Right ventricle myocardium superior (tissue), 1 donor: ENCODE results near the gene PTEN. TPM values are rescaled to one million over a fixed set of nuclear protein-coding genes. Genes with fewer than 3 reads are reported as not detected.

Source experiments
- ATAC-seq: fragments of 200-7000 bp; cut with Tn5 transposase; one replicate; pipeline ENCODE4 v1.9.1; 2020; ENCODE audit warnings: mild to moderate bottlenecking; ENCODE audit not compliant: poor library complexity
- DNase-seq: peaks from one replicate; pipeline ENCODE4 v3.0.0-alpha.2; 2020
- intact Hi-C: fragments of 100-400 bp; cut with DNase I; formaldehyde crosslinking; loops from one replicate; pipeline ENCODE4 v1.11.2; 2022
- total RNA-seq: library from RNA; stranded (reverse); fragmentation: NEBNext Ultra II Directional; extraction: Animal tissue kit (Norgen Biotek cat#: 25700); gene quantifications from one replicate; pipeline ENCODE4 v1.2.1, GENCODE V29; 2021
- donor health status: DM: no; HTN: yes; CAD: no; lungs with severe emphysema.

Gene PTEN
- total RNA-seq, 1 donor from 2014 or later: 54.3 TPM

- no peak for ATAC-seq
- intact Hi-C loops: no loop called here
- no peak for DNase-seq
Observed at GRCh38 chr10:87930934-87931835, 67.8 kb downstream of the PTEN start.

GRCh38 chr10:87931836-87932230 is 68.4 kb downstream of the PTEN start:
- intact Hi-C loops: no loop called here
- ATAC-seq (no peak), DNase-seq (no peak)

GRCh38 chr10:87935290-87936141 is 72.1 kb downstream of the PTEN start:
- intact Hi-C loops: no loop called here
- DNase-seq (no peak), ATAC-seq (peak; percentile 47)

- DNase-seq (no peak), ATAC-seq (no peak)
- intact Hi-C loops: no loop called here
Observed at GRCh38 chr10:87940210-87940609, 76.8 kb downstream of the PTEN start.

GRCh38 chr10:87942884-87943527 is 79.6 kb downstream of the PTEN start:
- intact Hi-C loops: no loop called here
- DNase-seq (no peak), ATAC-seq (no peak)

GRCh38 chr10:87945984-87946383 is 82.6 kb downstream of the PTEN start:
- intact Hi-C loops: no loop called here
- ATAC-seq (no peak), DNase-seq (no peak)

GRCh38 chr10:87952612-87953011 is 89.2 kb downstream of the PTEN start:
- intact Hi-C loops: no loop called here
- ATAC-seq: no peak
- no peak for DNase-seq

- ATAC-seq: no peak
- intact Hi-C loops: no loop called here
Observed at GRCh38 chr10:87956055-87956454, 92.6 kb downstream of the PTEN start.

GRCh38 chr10:87957702-87958101 is 94.3 kb downstream of the PTEN start:
- ATAC-seq (no peak), DNase-seq (no peak)
- intact Hi-C loops: no loop called here

More at GRCh38 chr10:87956055-87956454, 92.6 kb downstream of the PTEN start:
- no peak for DNase-seq

GRCh38 chr10:87960230-87960629 is 96.8 kb downstream of the PTEN start:
- ATAC-seq (no peak), DNase-seq (no peak)
- intact Hi-C loops: no loop called here

GRCh38 chr10:87961314-87961713 is 97.9 kb downstream of the PTEN start:
- DNase-seq (no peak), ATAC-seq (peak; percentile 72)
- intact Hi-C loops: no loop called here

GRCh38 chr10:87966459-87966858 is 103.0 kb downstream of the PTEN start:
- ATAC-seq (no peak), DNase-seq (no peak)
- intact Hi-C loops: no loop called here

GRCh38 chr10:87973635-87974034 is 110.2 kb downstream of the PTEN start:
- intact Hi-C loops: no loop called here
- ATAC-seq (no peak), DNase-seq (no peak)

GRCh38 chr10:87974130-87974529 is 110.7 kb downstream of the PTEN start:
- intact Hi-C loops: no loop called here
- ATAC-seq: no peak
- no peak for DNase-seq

GRCh38 chr10:87974769-87975168 is 111.3 kb downstream of the PTEN start:
- intact Hi-C loops: no loop called here
- DNase-seq: no peak
- no peak for ATAC-seq

- DNase-seq (no peak), ATAC-seq (no peak)
- intact Hi-C loops: no loop called here
Observed at GRCh38 chr10:87976101-87976743, 112.8 kb downstream of the PTEN start.

GRCh38 chr10:87978166-87978565 is 114.7 kb downstream of the PTEN start:
- no peak for DNase-seq
- ATAC-seq: no peak
- intact Hi-C loops: no loop called here

GRCh38 chr10:87979847-87980246 is 116.4 kb downstream of the PTEN start:
- DNase-seq (no peak), ATAC-seq (no peak)
- intact Hi-C loops: no loop called here

GRCh38 chr10:87983716-87984115 is 120.3 kb downstream of the PTEN start:
- ATAC-seq: no peak

More at GRCh38 chr10:87983716-87984115, 120.3 kb downstream of the PTEN start:
- no peak for DNase-seq
- intact Hi-C loops: no loop called here
